GM23338 (cell line): ENCODE results near the gene MEGF11. TPM values are rescaled to one million over a fixed set of nuclear protein-coding genes. Genes with fewer than 3 reads are reported as not detected.

Source experiments
- ATAC-seq: fragments of 200-7000 bp; cut with Tn5 transposase; 3 replicates; pipeline ENCODE4 v1.9.1; 2020
- DNase-seq: peaks from one replicate; pipeline ENCODE4 v3.0.0-alpha.2; 2015; ENCODE audit warnings: low spot score
- H2AFZ ChIP-seq: fragments of 200-600 bp; sonication (generic); 2 replicates; pipeline ENCODE4 v1.8.0; 2016; ENCODE audit warnings: antibody characterized with exemption, mild to moderate bottlenecking, moderate library complexity
- H3F3A ChIP-seq: fragments of 200-600 bp; sonication (generic); replicated peaks from 2 replicates; pipeline ENCODE4 v1.8.0; 2017; ENCODE audit warnings: antibody characterized with exemption, mixed run types, low read depth
- H3K27ac ChIP-seq: fragments of 200-600 bp; sonication (generic); 2 replicates; pipeline ENCODE4 v1.6.1; 2016; ENCODE audit warnings: low read depth
- H3K27me3 ChIP-seq: fragments of 200-600 bp; sonication (generic); 2 replicates; pipeline ENCODE4 v1.8.0; 2016; ENCODE audit warnings: mild to moderate bottlenecking, mixed run types, moderate library complexity; ENCODE audit not compliant: insufficient read depth
- H3K36me3 ChIP-seq: fragments of 200-600 bp; sonication (generic); 2 replicates; pipeline ENCODE4 v1.8.0; 2016; ENCODE audit warnings: mild to moderate bottlenecking; ENCODE audit not compliant: insufficient read depth
- H3K4me1 ChIP-seq: fragments of 200-600 bp; sonication (generic); 2 replicates; pipeline ENCODE4 v1.8.0; 2016; ENCODE audit warnings: mild to moderate bottlenecking, moderate library complexity; ENCODE audit not compliant: insufficient read depth
- H3K4me2 ChIP-seq: fragments of 200-600 bp; sonication (generic); 2 replicates; pipeline ENCODE4 v1.7.1; 2017; ENCODE audit warnings: mixed run types
- H3K4me3 ChIP-seq: fragments of 200-600 bp; sonication (generic); 2 replicates; pipeline ENCODE4 v1.6.1; 2016; ENCODE audit warnings: mixed run types
- H3K79me2 ChIP-seq: fragments of 200-600 bp; sonication (generic); replicated peaks from 2 replicates; pipeline ENCODE4 v1.8.0; 2017; ENCODE audit warnings: mild to moderate bottlenecking; ENCODE audit not compliant: insufficient read depth
- H3K9me2 ChIP-seq: fragments of 200-600 bp; sonication (generic); 2 replicates; pipeline ENCODE4 v1.8.0; 2017; ENCODE audit not compliant: insufficient read depth
- H4K20me1 ChIP-seq: fragments of 200-600 bp; sonication (generic); replicated peaks from 2 replicates; pipeline ENCODE4 v1.8.0; 2017; ENCODE audit warnings: mild to moderate bottlenecking; ENCODE audit not compliant: insufficient read depth
- H3K27ac Mint-ChIP-seq: 2 replicates; pipeline ENCODE4 v1.8.0; 2020; ENCODE audit warnings: inconsistent platforms, mild to moderate bottlenecking, moderate library complexity, mixed read lengths
- H3K27me3 Mint-ChIP-seq: 3 replicates; pipeline ENCODE4 v1.8.0; 2022; ENCODE audit warnings: low read depth, mild to moderate bottlenecking, moderate library complexity, mixed read lengths, inconsistent platforms; ENCODE audit not compliant: insufficient read depth, poor library complexity
- H3K36me3 Mint-ChIP-seq: 3 replicates; pipeline ENCODE4 v1.8.0; 2021; ENCODE audit warnings: low read depth, mild to moderate bottlenecking, inconsistent platforms, moderate library complexity, mixed read lengths
- H3K4me1 Mint-ChIP-seq: 3 replicates; pipeline ENCODE4 v1.8.0; 2020; ENCODE audit warnings: mild to moderate bottlenecking, inconsistent platforms, mixed read lengths
- H3K4me3 Mint-ChIP-seq: 3 replicates; pipeline ENCODE4 v1.8.0; 2021; ENCODE audit warnings: moderate library complexity, mild to moderate bottlenecking, inconsistent platforms, mixed read lengths
- H3K9me3 Mint-ChIP-seq: 3 replicates; pipeline ENCODE4 v1.8.0; 2020; ENCODE audit warnings: moderate library complexity, mild to moderate bottlenecking, inconsistent platforms, mixed read lengths
- CREB1 ChIP-seq: fragments of 250-450 bp; sonication (Bioruptor Pico); IDR thresholded peaks from 2 replicates; pipeline ENCODE4 v1.5.0; 2020; ENCODE audit warnings: low read depth, mild to moderate bottlenecking, moderate library complexity
- CTCF ChIP-seq, 2 experiments: fragments of 200-600 bp in 1 of 2; sonication (generic) in 1 of 2; conservative IDR thresholded peaks; 2 replicates each; pipeline versions ENCODE4 v1.5.1 to v1.6.1; 2016 to 2017; ENCODE audit warnings: antibody characterized with exemption in 2 of 2, low read depth in 2 of 2, mild to moderate bottlenecking in 2 of 2, moderate library complexity in 1 of 2
- ETS1 ChIP-seq: IDR thresholded peaks from 2 replicates; pipeline ENCODE4 v1.6.1; 2016; ENCODE audit warnings: antibody characterized with exemption
- EZH2 ChIP-seq: fragments of 200-600 bp; sonication (generic); IDR thresholded peaks from one replicate; pipeline ENCODE4 v1.8.0; 2017; ENCODE audit warnings: antibody characterized with exemption, mild to moderate bottlenecking, low read depth; ENCODE audit not compliant: unreplicated experiment
- EZH2phosphoT487 ChIP-seq: fragments of 200-600 bp; sonication (generic); IDR thresholded peaks from one replicate; pipeline ENCODE4 v1.8.1; 2018; ENCODE audit warnings: antibody characterized with exemption; ENCODE audit not compliant: unreplicated experiment
- NANOG ChIP-seq: IDR thresholded peaks from 2 replicates; pipeline ENCODE4 v1.6.1; 2016; ENCODE audit warnings: antibody characterized with exemption, borderline replicate concordance
- STAT1 ChIP-seq: IDR thresholded peaks from one replicate; pipeline ENCODE4 v1.6.1; 2016; ENCODE audit warnings: antibody characterized with exemption; ENCODE audit not compliant: unreplicated experiment
- ZNF114 ChIP-seq: fragments of 250-450 bp; sonication (Bioruptor Pico); IDR thresholded peaks from 2 replicates; pipeline ENCODE4 v1.5.0; 2020; ENCODE audit warnings: mild to moderate bottlenecking, moderate library complexity
- ZNF331 ChIP-seq: fragments of 250-450 bp; sonication (Bioruptor Pico); IDR thresholded peaks from 2 replicates; pipeline ENCODE4 v1.5.0; 2020; ENCODE audit warnings: low read depth, mild to moderate bottlenecking, moderate library complexity
- polyA plus RNA-seq: library from polyadenylated mRNA; unstranded; fragments of >200 nt; fragmentation: Nextera tagmentation; extraction: Ambion mirVana; gene quantifications from 2 replicates; pipeline ENCODE4 v1.2.1, GENCODE V29; 2016
- total RNA-seq: library from RNA; depleted of rRNA; stranded (reverse); fragments of >200 nt; shearing (Covaris generic); gene quantifications from 2 replicates; pipeline ENCODE4 v1.2.3, GENCODE V29; 2014
- TF ChIP-seq, protein P1 (sequence below): IDR thresholded peaks from one replicate; pipeline ENCODE4 v1.6.1; 2018; ENCODE audit warnings: antibody characterized with exemption; ENCODE audit not compliant: unreplicated experiment

MEGF11 gene
- total and polyA plus RNA-seq, 2 experiments from 2014 or later = 1.3 to 1.9 TPM

GRCh38 chr15:66184936-66185790, 68.4 kb downstream of the MEGF11 start:
- no peak overlapping the region for H3K4me3 ChIP-seq
- no peaks in the 10 kb centered on the region; the same call in 2 of the 3 replicates for H3K9me3 Mint-ChIP-seq
- no peak overlapping the region for H2AFZ ChIP-seq
- no peak overlapping the region for H3K27ac ChIP-seq
- peaks cover 15% of the 10 kb centered on the region for H3K27me3 Mint-ChIP-seq
- H3K79me2 ChIP-seq = no peaks in the 10 kb centered on the region
- H3K4me2 ChIP-seq = peak overlapping the region; percentile 48; the same call in 1 of the 2 replicates
- no peaks in the 10 kb centered on the region for H3K36me3 ChIP-seq
- 0 out of 2 replicates have a peak, but pooled peaks cover 2% of the 10 kb centered on the region for H3F3A ChIP-seq
- DNase-seq (no peak), ATAC-seq (no peak)
- no peak for TF ChIP-seq ZNF114
- no peaks in the 10 kb centered on the region for H3K36me3 Mint-ChIP-seq
- H3K4me1 Mint-ChIP-seq = peaks cover 64% of the 10 kb centered on the region
- H3K4me3 Mint-ChIP-seq = no peak overlapping the region
- H3K9me2 ChIP-seq = no peaks in the 10 kb centered on the region
- peaks cover 37% of the 10 kb centered on the region for H3K4me1 ChIP-seq
- H3K27me3 ChIP-seq = no peaks in the 10 kb centered on the region
- no peaks in the 10 kb centered on the region for H4K20me1 ChIP-seq
- no peak overlapping the region for H3K27ac Mint-ChIP-seq

GRCh38 chr15:66184492-66184891, 69.1 kb downstream of the MEGF11 start:
- no peak for DNase-seq
- no peaks in the 10 kb centered on the region for H3K36me3 ChIP-seq
- no peak for ATAC-seq
- Mint-ChIP-seq H3K27ac (no peak overlapping the region), H3K4me3 (no peak overlapping the region), H3K27me3 (peaks cover 17% of the 10 kb centered on the region), H3K36me3 (no peaks in the 10 kb centered on the region), H3K4me1 (peaks cover 68% of the 10 kb centered on the region), H3K9me3 (no peaks in the 10 kb centered on the region; the same call in 2 of the 3 replicates)
- no peaks in the 10 kb centered on the region for H4K20me1 ChIP-seq
- no peak overlapping the region for H2AFZ ChIP-seq
- 0 out of 2 replicates have a peak, but pooled peaks cover 2% of the 10 kb centered on the region for H3F3A ChIP-seq
- H3K4me2 ChIP-seq = peak overlapping the region; percentile 48; the same call in 1 of the 2 replicates
- no peak for TF ChIP-seq EZH2
- no peak for TF ChIP-seq NANOG
- no peak overlapping the region for H3K27ac ChIP-seq
- H3K4me1 ChIP-seq = peaks cover 42% of the 10 kb centered on the region
- H3K9me2 ChIP-seq = no peaks in the 10 kb centered on the region
- H3K27me3 ChIP-seq = no peaks in the 10 kb centered on the region
- no peak overlapping the region for H3K4me3 ChIP-seq
- H3K79me2 ChIP-seq = no peaks in the 10 kb centered on the region

DNA sequence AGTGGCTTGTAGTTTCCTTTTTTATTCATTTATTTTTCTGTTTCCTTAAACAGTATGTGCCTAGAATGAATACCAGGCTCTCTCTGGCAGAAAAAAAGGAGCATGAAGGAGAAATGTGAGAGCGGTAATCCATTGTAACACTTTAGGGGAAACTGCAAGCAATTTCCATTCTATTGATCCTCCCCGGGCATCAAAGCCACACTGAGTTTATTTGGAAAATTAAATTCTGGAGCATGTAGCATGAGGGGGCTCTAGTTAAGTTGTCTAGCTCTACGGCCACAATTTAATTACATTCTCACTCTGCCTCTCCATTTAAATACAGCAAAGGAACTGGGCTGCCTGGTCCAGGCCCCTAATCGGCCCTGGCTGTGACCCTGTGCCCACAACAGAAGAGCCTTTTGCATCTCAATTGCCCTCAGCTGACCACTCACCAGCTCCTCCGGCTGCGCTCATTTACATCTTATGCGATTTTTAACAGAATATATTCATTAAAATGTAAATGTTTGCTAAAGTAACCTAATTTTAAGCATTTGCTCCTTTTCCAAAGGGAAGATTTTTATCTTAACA, 72.9 kb downstream of the MEGF11 start:
- Mint-ChIP-seq H3K4me1 (peaks cover 82% of the 10 kb centered on the region), H3K9me3 (no peaks in the 10 kb centered on the region; the same call in 2 of the 3 replicates), H3K27me3 (peaks cover 31% of the 10 kb centered on the region), H3K4me3 (peak overlapping the region; percentile 48; the same call in 2 of the 3 replicates), H3K27ac (peak overlapping the region; percentile 56), H3K36me3 (no peaks in the 10 kb centered on the region)
- Histone ChIP-seq H3K36me3 (no peaks in the 10 kb centered on the region), H4K20me1 (no peaks in the 10 kb centered on the region), H3F3A (0 out of 2 replicates have a peak, but pooled peaks cover 2% of the 10 kb centered on the region), H2AFZ (no peak overlapping the region), H3K9me2 (no peaks in the 10 kb centered on the region), H3K4me1 (peaks cover 55% of the 10 kb centered on the region), H3K27me3 (no peaks in the 10 kb centered on the region), H3K4me2 (peak overlapping the region; percentile 4), H3K4me3 (no peak overlapping the region), H3K27ac (no peak overlapping the region), H3K79me2 (no peaks in the 10 kb centered on the region)
- ATAC-seq = peak; percentile 80
- peak; percentile 69 for DNase-seq
- TF ChIP-seq ZNF331 (CRISPR knock-in tag) (no peak), ETS1 (no peak), EZH2 (no peak), CREB1 (CRISPR knock-in tag) (no peak), EZH2phosphoT487 (no peak), STAT1 (no peak), CTCF (conservative IDR thresholded peaks at IDR 0.05; ENCODE audit: low read depth in 2 of 2) (no peak), NANOG (no peak)
- TF ChIP-seq, protein P1, sequence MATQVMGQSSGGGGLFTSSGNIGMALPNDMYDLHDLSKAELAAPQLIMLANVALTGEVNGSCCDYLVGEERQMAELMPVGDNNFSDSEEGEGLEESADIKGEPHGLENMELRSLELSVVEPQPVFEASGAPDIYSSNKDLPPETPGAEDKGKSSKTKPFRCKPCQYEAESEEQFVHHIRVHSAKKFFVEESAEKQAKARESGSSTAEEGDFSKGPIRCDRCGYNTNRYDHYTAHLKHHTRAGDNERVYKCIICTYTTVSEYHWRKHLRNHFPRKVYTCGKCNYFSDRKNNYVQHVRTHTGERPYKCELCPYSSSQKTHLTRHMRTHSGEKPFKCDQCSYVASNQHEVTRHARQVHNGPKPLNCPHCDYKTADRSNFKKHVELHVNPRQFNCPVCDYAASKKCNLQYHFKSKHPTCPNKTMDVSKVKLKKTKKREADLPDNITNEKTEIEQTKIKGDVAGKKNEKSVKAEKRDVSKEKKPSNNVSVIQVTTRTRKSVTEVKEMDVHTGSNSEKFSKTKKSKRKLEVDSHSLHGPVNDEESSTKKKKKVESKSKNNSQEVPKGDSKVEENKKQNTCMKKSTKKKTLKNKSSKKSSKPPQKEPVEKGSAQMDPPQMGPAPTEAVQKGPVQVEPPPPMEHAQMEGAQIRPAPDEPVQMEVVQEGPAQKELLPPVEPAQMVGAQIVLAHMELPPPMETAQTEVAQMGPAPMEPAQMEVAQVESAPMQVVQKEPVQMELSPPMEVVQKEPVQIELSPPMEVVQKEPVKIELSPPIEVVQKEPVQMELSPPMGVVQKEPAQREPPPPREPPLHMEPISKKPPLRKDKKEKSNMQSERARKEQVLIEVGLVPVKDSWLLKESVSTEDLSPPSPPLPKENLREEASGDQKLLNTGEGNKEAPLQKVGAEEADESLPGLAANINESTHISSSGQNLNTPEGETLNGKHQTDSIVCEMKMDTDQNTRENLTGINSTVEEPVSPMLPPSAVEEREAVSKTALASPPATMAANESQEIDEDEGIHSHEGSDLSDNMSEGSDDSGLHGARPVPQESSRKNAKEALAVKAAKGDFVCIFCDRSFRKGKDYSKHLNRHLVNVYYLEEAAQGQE = no peak
